Neuronal stem cell (in vitro differentiated cells): ENCODE data around the gene RASL12.

ENCODE experiments used
- DNase-seq: peaks from one replicate; pipeline ENCODE4 v3.0.0-alpha.2; 2013; ENCODE audit warnings: low spot score
- H2AFZ ChIP-seq: one replicate; pipeline ENCODE4 v1.6.1; 2013; ENCODE audit warnings: mild to moderate bottlenecking, low read length, inconsistent platforms
- H2AK5ac ChIP-seq: 2 replicates; pipeline ENCODE4 v1.6.1; 2013; ENCODE audit warnings: low read depth, mild to moderate bottlenecking, inconsistent platforms, low read length, moderate library complexity, mixed read lengths
- H2BK120ac ChIP-seq: 2 replicates; pipeline ENCODE4 v1.6.1; 2013; ENCODE audit warnings: low read depth, mild to moderate bottlenecking, inconsistent platforms, low read length, moderate library complexity, mixed read lengths
- H2BK12ac ChIP-seq: one replicate; pipeline ENCODE4 v1.6.1; 2013; ENCODE audit warnings: low read length, inconsistent platforms
- H2BK15ac ChIP-seq: 2 replicates; pipeline ENCODE4 v1.6.1; 2013; ENCODE audit warnings: mild to moderate bottlenecking, low read length, inconsistent platforms, mixed read lengths
- H2BK5ac ChIP-seq: one replicate; pipeline ENCODE4 v1.6.1; 2013; ENCODE audit warnings: inconsistent platforms, mild to moderate bottlenecking, low read length, moderate library complexity
- H3K14ac ChIP-seq: one replicate; pipeline ENCODE4 v1.6.1; 2013; ENCODE audit warnings: low read length, inconsistent platforms
- H3K18ac ChIP-seq: 2 replicates; pipeline ENCODE4 v1.6.1; 2013; ENCODE audit warnings: low read length, inconsistent platforms
- H3K23ac ChIP-seq: 2 replicates; pipeline ENCODE4 v1.6.1; 2013; ENCODE audit warnings: low read depth, mild to moderate bottlenecking, mixed read lengths, low read length, inconsistent platforms; ENCODE audit not compliant: poor library complexity
- H3K27ac ChIP-seq: replicated peaks from 3 replicates; pipeline ENCODE4 v1.5.1; 2013; ENCODE audit warnings: low read length, inconsistent platforms
- H3K27me3 ChIP-seq, 3 experiments: 2 replicates each; pipeline ENCODE4 v1.6.1; 2013; ENCODE audit warnings: low read length in 3 of 3, mild to moderate bottlenecking in 2 of 3, inconsistent platforms in 1 of 3, low read depth in 1 of 3, mixed read lengths in 1 of 3, moderate library complexity in 1 of 3; ENCODE audit not compliant: control insufficient read depth in 3 of 3, insufficient read depth in 3 of 3
- H3K36me3 ChIP-seq, 2 donors: replicated peaks in 1 of 2; 2 replicates each; pipeline ENCODE4 v1.6.1; 2013; ENCODE audit warnings: low read length in 2 of 2; ENCODE audit not compliant: control insufficient read depth in 2 of 2, insufficient read depth in 2 of 2
- H3K4ac ChIP-seq: 2 replicates; pipeline ENCODE4 v1.6.1; 2013; ENCODE audit warnings: inconsistent platforms, mild to moderate bottlenecking, low read length, moderate library complexity
- H3K4me1 ChIP-seq, 2 donors: 1 replicate in 1 of 2; 2 replicates in 1 of 2; pipeline ENCODE4 v1.6.1; 2013; ENCODE audit warnings: low read length in 2 of 2, low read depth in 1 of 2; ENCODE audit not compliant: control insufficient read depth in 2 of 2, insufficient read depth in 1 of 2
- H3K4me2 ChIP-seq: one replicate; pipeline ENCODE4 v1.6.1; 2013; ENCODE audit warnings: mild to moderate bottlenecking, low read length, inconsistent platforms; ENCODE audit not compliant: insufficient read depth, poor library complexity, severe bottlenecking
- H3K4me3 ChIP-seq, 2 donors: 2 replicates each; pipeline ENCODE4 v1.5.1; 2013; ENCODE audit warnings: low read length in 2 of 2, mild to moderate bottlenecking in 2 of 2, inconsistent platforms in 1 of 2, moderate library complexity in 1 of 2
- H3K79me1 ChIP-seq: one replicate; pipeline ENCODE4 v1.6.1; 2013; ENCODE audit warnings: low read depth, mild to moderate bottlenecking, inconsistent platforms, low read length, moderate library complexity
- H3K9ac ChIP-seq: one replicate; pipeline ENCODE4 v1.6.1; 2013; ENCODE audit warnings: mild to moderate bottlenecking, low read depth, low read length, inconsistent platforms; ENCODE audit not compliant: poor library complexity
- H3K9me3 ChIP-seq, 2 donors: replicated peaks in 1 of 2; 2 replicates each; pipeline versions ENCODE3 to v1.6.1; 2013; ENCODE audit warnings: low read length in 2 of 2, mild to moderate bottlenecking in 2 of 2, inconsistent platforms in 1 of 2, low read depth in 1 of 2, mixed read lengths in 1 of 2, moderate library complexity in 1 of 2; ENCODE audit not compliant: control insufficient read depth in 2 of 2, insufficient read depth in 1 of 2
- H4K8ac ChIP-seq: one replicate; pipeline ENCODE4 v1.6.1; 2013; ENCODE audit warnings: low read depth, mild to moderate bottlenecking, inconsistent platforms, low read length, moderate library complexity
- H4K91ac ChIP-seq: one replicate; pipeline ENCODE4 v1.6.1; 2013; ENCODE audit warnings: low read length, low read depth, mild to moderate bottlenecking, inconsistent platforms; ENCODE audit not compliant: poor library complexity
- WGBS, 2 donors: extraction: QIAGEN DNeasy Blood & Tissue Kit; methylation state at CpG; one replicate each; pipeline ENCODE4 v1.1.7; 2013; ENCODE audit warnings: missing lambda C conversion rate in 2 of 2, mixed read lengths in 1 of 2; ENCODE audit not compliant: insufficient read length in 2 of 2, insufficient replicate concordance in 1 of 2; ENCODE audit errors: extremely low coverage in 2 of 2; 5-methylcytosine and 5-hydroxymethylcytosine counted together

The RASL12 gene

DNA sequence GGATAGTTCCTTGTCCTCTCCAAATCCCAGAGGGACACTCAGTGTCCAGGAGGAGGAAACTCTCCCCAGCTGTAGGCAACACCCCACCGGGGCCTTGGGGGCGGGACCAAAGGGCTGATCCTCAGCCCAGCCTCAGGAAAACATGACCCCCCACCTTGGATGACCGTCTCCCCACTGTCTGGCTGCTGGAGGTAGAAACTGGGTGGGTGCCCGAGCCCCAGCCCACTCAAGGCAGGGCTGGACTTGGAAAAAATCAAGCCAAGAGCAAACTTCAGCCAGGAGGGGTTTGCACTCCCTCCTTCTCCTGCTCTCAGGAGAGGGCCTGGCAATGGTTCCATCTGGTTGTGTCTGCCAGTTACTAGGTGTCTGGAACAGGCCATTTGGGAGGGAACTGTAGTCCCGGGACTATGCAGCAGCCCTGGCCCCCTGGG lies 3.6 kb upstream of the RASL12 start:
- H4K91ac ChIP-seq: no peak overlapping the region
- no peak overlapping the region for H3K23ac ChIP-seq
- no peak overlapping the region for H2AFZ ChIP-seq
- no peak overlapping the region for H2AK5ac ChIP-seq
- H3K79me1 ChIP-seq: no peaks in the 10 kb centered on the region
- no peak overlapping the region for H3K4me2 ChIP-seq
- peak overlapping the region; percentile 63 for H3K18ac ChIP-seq
- H3K27me3 ChIP-seq: peaks cover 0 to 38% (median 0%) of the 10 kb centered on the region in 3 experiments
- peaks cover 8 to 15% of the 10 kb centered on the region in 2 donors for H3K4me1 ChIP-seq
- H4K8ac ChIP-seq: no peak overlapping the region
- no peak overlapping the region for H3K9ac ChIP-seq
- H3K9me3 ChIP-seq: peaks cover 2 to 4% of the 10 kb centered on the region in 2 donors
- peak overlapping the region; percentile 14 for H3K14ac ChIP-seq
- H3K36me3 ChIP-seq: no peaks in the 10 kb centered on the region
- DNase-seq: no peak
- H3K4ac ChIP-seq: no peak overlapping the region
- H2BK15ac ChIP-seq: no peak overlapping the region
- no CpG with 5 or more reads among the region's 5 CpGs for WGBS, 2 donors
- H2BK12ac ChIP-seq: no peak overlapping the region
- H3K27ac ChIP-seq: no peak overlapping the region
- no peak overlapping the region for H2BK5ac ChIP-seq
- no peak overlapping the region for H2BK120ac ChIP-seq
- no peak overlapping the region for H3K4me3 ChIP-seq

DNA sequence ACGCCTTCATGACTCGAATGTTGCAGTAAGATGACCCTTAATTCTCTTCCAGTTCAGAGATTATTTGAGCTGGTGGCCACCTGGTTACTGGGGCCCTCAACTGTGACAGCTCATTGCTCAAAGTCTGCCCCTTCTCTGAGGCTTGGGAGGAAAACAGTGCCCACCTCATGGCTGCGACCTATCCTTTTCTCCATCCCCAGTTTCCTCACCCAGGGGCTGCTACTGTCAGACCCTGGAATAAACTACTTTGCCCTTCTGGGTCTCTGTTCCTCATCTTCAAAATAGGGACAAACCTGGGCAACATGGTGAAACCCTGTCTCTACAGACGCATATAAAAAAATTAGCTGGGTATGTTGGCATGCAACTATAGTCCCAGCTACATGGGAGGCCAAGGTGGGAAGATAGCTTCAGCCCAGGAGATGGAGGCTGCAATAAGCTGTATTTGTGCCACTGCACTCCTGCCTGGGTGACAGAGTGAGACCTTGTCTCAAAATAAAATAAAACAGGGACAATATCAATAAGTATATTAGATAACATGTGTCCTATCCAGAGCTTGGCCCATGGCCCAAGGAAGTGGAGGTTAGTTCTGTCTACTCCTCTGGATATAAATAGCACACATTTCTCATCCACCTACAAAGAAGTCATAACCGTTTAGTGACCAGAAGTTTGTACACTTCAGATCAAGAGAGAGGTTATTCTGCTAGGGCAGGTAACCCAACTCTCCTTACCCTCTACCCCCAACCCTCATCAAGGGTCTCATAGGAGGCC lies 2.2 kb upstream of the RASL12 start:
- Histone ChIP-seq H3K79me1 (no peaks in the 10 kb centered on the region), H4K91ac (no peak overlapping the region), H2AFZ (no peak overlapping the region), H3K4me2 (no peak overlapping the region), H3K14ac (no peak overlapping the region), H3K9me3 (peaks cover 2 to 4% of the 10 kb centered on the region in 2 donors), H3K4me1 (peaks cover 8 to 22% of the 10 kb centered on the region in 2 donors), H2BK120ac (no peak overlapping the region), H4K8ac (no peak overlapping the region), H2AK5ac (no peak overlapping the region), H2BK5ac (no peak overlapping the region), H3K23ac (no peak overlapping the region), H3K18ac (no peak overlapping the region), H3K27me3 (peaks cover 0 to 46% (median 0%) of the 10 kb centered on the region in 3 experiments), H3K4ac (no peak overlapping the region), H3K4me3 (no peak overlapping the region), H2BK12ac (no peak overlapping the region), H3K27ac (no peak overlapping the region), H3K36me3 (no peaks in the 10 kb centered on the region), H2BK15ac (peak overlapping the region; percentile 81), H3K9ac (no peak overlapping the region)
- WGBS, 2 donors: no CpG with 5 or more reads among the region's 5 CpGs
- no peak for DNase-seq

DNA sequence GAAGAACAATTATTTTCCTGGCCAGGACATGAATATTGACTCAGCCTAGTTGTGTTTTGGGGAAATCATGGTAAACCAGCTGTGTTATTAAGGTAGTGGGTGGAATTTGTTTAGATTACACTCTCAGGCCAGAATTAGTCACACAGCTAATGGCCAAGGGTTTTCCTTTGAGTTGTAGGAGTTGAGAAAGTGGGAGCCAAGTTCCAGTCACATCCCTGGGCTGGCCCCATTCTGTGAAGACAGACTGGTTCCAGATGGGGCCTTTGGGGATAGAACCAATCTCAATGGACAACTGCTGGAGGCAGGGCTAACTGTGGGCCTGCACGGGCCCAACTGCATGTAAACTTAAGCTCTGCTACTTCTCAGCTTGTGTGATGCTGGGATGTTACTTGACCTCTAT lies 1.4 kb upstream of the RASL12 start:
- Histone ChIP-seq H2BK15ac (peak overlapping the region; percentile 81), H2BK120ac (no peak overlapping the region), H2BK5ac (no peak overlapping the region), H3K4me2 (no peak overlapping the region), H3K27me3 (peaks cover 0 to 47% (median 0%) of the 10 kb centered on the region in 3 experiments), H3K27ac (no peak overlapping the region), H2AFZ (no peak overlapping the region), H3K18ac (no peak overlapping the region), H2BK12ac (no peak overlapping the region), H3K9me3 (peaks cover 2 to 4% of the 10 kb centered on the region in 2 donors), H3K14ac (no peak overlapping the region), H3K9ac (no peak overlapping the region), H4K91ac (peak overlapping the region; percentile 46), H3K79me1 (no peaks in the 10 kb centered on the region), H4K8ac (no peak overlapping the region), H3K4ac (no peak overlapping the region), H3K36me3 (no peaks in the 10 kb centered on the region), H2AK5ac (no peak overlapping the region), H3K23ac (no peak overlapping the region), H3K4me1 (peaks cover 8 to 23% of the 10 kb centered on the region in 2 donors), H3K4me3 (no peak overlapping the region)
- DNase-seq: no peak
- WGBS, 2 donors: no CpG with 5 or more reads among the region's 1 CpG

DNA sequence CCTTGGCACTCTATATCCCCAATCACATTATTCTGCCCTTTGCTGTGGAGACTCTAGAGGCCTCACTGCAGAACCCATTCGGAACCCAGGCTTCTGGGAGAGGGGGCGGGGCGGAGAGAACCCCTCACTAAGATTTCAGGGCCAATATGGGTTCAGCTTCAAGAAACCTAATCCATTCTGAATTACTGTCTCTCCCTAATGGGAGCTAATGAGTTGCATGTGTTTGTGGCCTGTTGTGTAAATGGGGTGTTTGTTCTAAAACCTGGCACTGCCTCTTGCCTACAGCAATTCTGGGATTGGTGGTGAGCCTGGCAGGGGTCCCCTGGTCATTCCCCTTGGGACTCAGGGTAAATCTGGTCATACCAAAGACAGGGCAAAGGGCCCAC lies 605 bp upstream of the RASL12 start:
- no peak overlapping the region for H3K14ac ChIP-seq
- H2BK15ac ChIP-seq: peak overlapping the region; percentile 31
- H2AFZ ChIP-seq: peak overlapping the region; percentile 65
- no peak overlapping the region for H3K27ac ChIP-seq
- peaks cover 0 to 51% (median 0%) of the 10 kb centered on the region in 3 experiments for H3K27me3 ChIP-seq
- H4K91ac ChIP-seq: no peak overlapping the region
- H3K9me3 ChIP-seq: peaks cover 2 to 3% of the 10 kb centered on the region in 2 donors
- H3K18ac ChIP-seq: no peak overlapping the region
- H2BK5ac ChIP-seq: no peak overlapping the region
- H3K9ac ChIP-seq: no peak overlapping the region
- no CpG with 5 or more reads among the region's 3 CpGs for WGBS, 2 donors
- H3K4me2 ChIP-seq: peak overlapping the region; percentile 73
- no peak overlapping the region for H2AK5ac ChIP-seq
- no peak overlapping the region for H3K4ac ChIP-seq
- no peaks in the 10 kb centered on the region for H3K36me3 ChIP-seq
- no peak overlapping the region for H3K4me3 ChIP-seq
- no peak overlapping the region for H3K23ac ChIP-seq
- no peak overlapping the region for H4K8ac ChIP-seq
- peak overlapping the region; percentile 5 for H2BK120ac ChIP-seq
- no peak overlapping the region for H2BK12ac ChIP-seq
- no peak for DNase-seq
- H3K79me1 ChIP-seq: no peaks in the 10 kb centered on the region
- H3K4me1 ChIP-seq: peaks cover 8 to 23% of the 10 kb centered on the region in 2 donors
